Aorta (tissue), 5 donors: ENCODE results near the gene PPARGC1A. TPM values are rescaled to one million over a fixed set of nuclear protein-coding genes. Genes with fewer than 3 reads are reported as not detected.
A peak's percentile ranks its signal among the peaks of the same experiment; 100 is the strongest.

Source experiments
- ATAC-seq: fragments of 200-7000 bp; cut with Tn5 transposase; one replicate; pipeline ENCODE4 v1.9.1; 2022; ENCODE audit warnings: moderate library complexity; ENCODE audit not compliant: low FRiP score
- DNase-seq, 2 donors: peaks; one replicate each; pipeline ENCODE4 v3.0.0-alpha.2; 2020
- H3K27ac ChIP-seq, 2 donors: one replicate each; pipeline ENCODE4 v1.5.1; 2013; ENCODE audit warnings: low read length in 2 of 2, mild to moderate bottlenecking in 2 of 2, moderate library complexity in 2 of 2, control low read depth in 1 of 2, inconsistent platforms in 1 of 2, low read depth in 1 of 2
- H3K27me3 ChIP-seq, 2 donors: one replicate each; pipeline ENCODE4 v1.6.1; 2013; ENCODE audit warnings: control low read depth in 1 of 2, low read length in 1 of 2, mild to moderate bottlenecking in 1 of 2, moderate library complexity in 1 of 2; ENCODE audit not compliant: insufficient read depth in 2 of 2, control insufficient read depth in 1 of 2
- H3K36me3 ChIP-seq, 2 donors: one replicate each; pipeline ENCODE4 v1.6.1; 2013; ENCODE audit warnings: control low read depth in 1 of 2, low read length in 1 of 2, mild to moderate bottlenecking in 1 of 2; ENCODE audit not compliant: insufficient read depth in 2 of 2, control insufficient read depth in 1 of 2
- H3K4me1 ChIP-seq, 2 donors: one replicate each; pipeline ENCODE4 v1.6.1; 2013; ENCODE audit warnings: low read length in 2 of 2, control low read depth in 1 of 2, mild to moderate bottlenecking in 1 of 2, moderate library complexity in 1 of 2; ENCODE audit not compliant: insufficient read depth in 2 of 2, control insufficient read depth in 1 of 2
- H3K4me3 ChIP-seq, 2 donors: one replicate each; pipeline ENCODE4 v1.5.1; 2013; ENCODE audit warnings: low read length in 2 of 2, control low read depth in 1 of 2, mild to moderate bottlenecking in 1 of 2
- H3K9me3 ChIP-seq: one replicate; pipeline ENCODE4 v1.6.1; 2013; ENCODE audit warnings: mild to moderate bottlenecking, low read length; ENCODE audit not compliant: control insufficient read depth
- WGBS, 2 donors: extraction: QIAGEN DNeasy Blood & Tissue Kit; methylation state at CpG; one replicate each; pipeline ENCODE4 v1.1.7; 2013; 5-methylcytosine and 5-hydroxymethylcytosine counted together
- intact Hi-C, 2 donors: fragments of 100-400 bp; cut with DNase I; formaldehyde crosslinking; loops; one replicate each; pipeline versions ENCODE4 v1.14.2 to v1.15.0; 2022
- polyA plus RNA-seq, 2 donors: library from polyadenylated mRNA; stranded (reverse); fragments of 200-250 nt; gene quantifications; one replicate each; pipeline ENCODE4 v1.2.3, GENCODE V29; 2013
- total RNA-seq, 2 donors: library from RNA; stranded (reverse); fragmentation: NEBNext Ultra II Directional; extraction: Animal tissue kit (Norgen Biotek cat#: 25700); gene quantifications; one replicate each; pipeline ENCODE4 v1.2.1, GENCODE V29; 2021
- donor health status: healthy with polysubstance abuse.
- donor health status: Bipolar disorder and iron deficiency.
- donor health status: DM: no; HTN: no; CAD: no.
- donor health status: DM: no; HTN: no; CAD: no.
- donor health status: DM: yes; HTN: yes; CAD: no.

Gene PPARGC1A
- total and polyA plus RNA-seq, 4 donors: 0.67 to 3.8 (median 1.9) TPM

- no peak overlapping the region for H3K4me3 ChIP-seq
- H3K27ac ChIP-seq: no peak overlapping the region
- no peaks in the 10 kb centered on the region for H3K9me3 ChIP-seq
- ATAC-seq (no peak), DNase-seq (no peak)
- no peaks in the 10 kb centered on the region for H3K4me1 ChIP-seq
- no peaks in the 10 kb centered on the region for H3K36me3 ChIP-seq
- intact Hi-C loops: no loop called here
- 48 to 57% methylated on average over 5 of the region's 5 CpGs for WGBS, 2 donors
- H3K27me3 ChIP-seq: no peaks in the 10 kb centered on the region
Observed at GRCh38 chr4:23805450-23805851, 84.4 kb downstream of the PPARGC1A start.

- intact Hi-C loops: no loop called here
Observed at GRCh38 chr4:23789762-23790161, 100.1 kb downstream of the PPARGC1A start.

GRCh38 chr4:23788460-23788859 is 101.4 kb downstream of the PPARGC1A start:
- intact Hi-C loops: no loop called here
- ATAC-seq (no peak), DNase-seq (no peak)
- no peaks in the 10 kb centered on the region for H3K36me3 ChIP-seq
- H3K9me3 ChIP-seq: no peaks in the 10 kb centered on the region
- no peaks in the 10 kb centered on the region for H3K27me3 ChIP-seq
- H3K4me1 ChIP-seq: no peaks in the 10 kb centered on the region
- no peak overlapping the region for H3K27ac ChIP-seq
- H3K4me3 ChIP-seq: no peak overlapping the region
- WGBS, 2 donors: 40 to 45% methylated on average over 5 of the region's 5 CpGs

More at GRCh38 chr4:23789762-23790161, 100.1 kb downstream of the PPARGC1A start:
- 39 to 40% methylated on average over 5 of the region's 5 CpGs for WGBS, 2 donors
- no peaks in the 10 kb centered on the region for H3K9me3 ChIP-seq
- DNase-seq (peak; percentile 64 to 80), ATAC-seq (no peak)
- H3K4me3 ChIP-seq: no peak overlapping the region
- H3K27me3 ChIP-seq: no peaks in the 10 kb centered on the region
- H3K27ac ChIP-seq: no peak overlapping the region
- H3K36me3 ChIP-seq: no peaks in the 10 kb centered on the region
- H3K4me1 ChIP-seq: no peaks in the 10 kb centered on the region

GRCh38 chr4:23788027-23788426 is 101.8 kb downstream of the PPARGC1A start:
- Histone ChIP-seq H3K27me3 (no peaks in the 10 kb centered on the region), H3K27ac (no peak overlapping the region), H3K9me3 (no peaks in the 10 kb centered on the region), H3K36me3 (no peaks in the 10 kb centered on the region), H3K4me3 (no peak overlapping the region), H3K4me1 (no peaks in the 10 kb centered on the region)
- no peak for ATAC-seq
- intact Hi-C loops: no loop called here
- WGBS, 2 donors: 89 to 94% methylated on average over 3 of the region's 3 CpGs
- DNase-seq: no peak

GRCh38 chr4:23782778-23783437 is 106.9 kb downstream of the PPARGC1A start:
- Histone ChIP-seq H3K9me3 (no peaks in the 10 kb centered on the region), H3K27me3 (no peaks in the 10 kb centered on the region), H3K4me1 (no peaks in the 10 kb centered on the region), H3K36me3 (no peaks in the 10 kb centered on the region), H3K4me3 (no peak overlapping the region), H3K27ac (no peak overlapping the region)
- WGBS, 2 donors: 63 to 69% methylated on average over 6 of the region's 6 CpGs
- intact Hi-C loops: no loop called here
- DNase-seq (no peak), ATAC-seq (no peak)

GRCh38 chr4:23779839-23780238 is 110.0 kb downstream of the PPARGC1A start:
- H3K36me3 ChIP-seq: no peaks in the 10 kb centered on the region
- ATAC-seq: no peak
- H3K4me1 ChIP-seq: no peaks in the 10 kb centered on the region
- no peaks in the 10 kb centered on the region for H3K27me3 ChIP-seq
- no peak overlapping the region for H3K4me3 ChIP-seq
- no peaks in the 10 kb centered on the region for H3K9me3 ChIP-seq
- H3K27ac ChIP-seq: no peak overlapping the region
- 67 to 73% methylated on average over 7 of the region's 7 CpGs for WGBS, 2 donors
- intact Hi-C loops: no loop called here
- no peak for DNase-seq

GRCh38 chr4:23779422-23779821 is 110.4 kb downstream of the PPARGC1A start:
- intact Hi-C loops: no loop called here

GRCh38 chr4:23775694-23776093 is 114.2 kb downstream of the PPARGC1A start:
- H3K36me3 ChIP-seq: no peaks in the 10 kb centered on the region
- DNase-seq (no peak), ATAC-seq (no peak)
- no peaks in the 10 kb centered on the region for H3K27me3 ChIP-seq
- no peak overlapping the region for H3K4me3 ChIP-seq
- H3K27ac ChIP-seq: no peak overlapping the region
- no peaks in the 10 kb centered on the region for H3K4me1 ChIP-seq
- intact Hi-C loops: no loop called here
- no peaks in the 10 kb centered on the region for H3K9me3 ChIP-seq

More at GRCh38 chr4:23779422-23779821, 110.4 kb downstream of the PPARGC1A start:
- Histone ChIP-seq H3K4me1 (no peaks in the 10 kb centered on the region), H3K27ac (no peak overlapping the region), H3K27me3 (no peaks in the 10 kb centered on the region), H3K9me3 (no peaks in the 10 kb centered on the region), H3K4me3 (no peak overlapping the region), H3K36me3 (no peaks in the 10 kb centered on the region)
- 67 to 68% methylated on average over 6 of the region's 6 CpGs for WGBS, 2 donors
- no peak for DNase-seq
- no peak for ATAC-seq

GRCh38 chr4:23774909-23775308 is 114.9 kb downstream of the PPARGC1A start:
- H3K27ac ChIP-seq: no peak overlapping the region
- ATAC-seq: no peak

More at GRCh38 chr4:23774909-23775308, 114.9 kb downstream of the PPARGC1A start:
- H3K36me3 ChIP-seq: no peaks in the 10 kb centered on the region
- WGBS, 2 donors: 57 to 60% methylated on average over 5 of the region's 5 CpGs
- H3K4me1 ChIP-seq: no peaks in the 10 kb centered on the region
- H3K27me3 ChIP-seq: no peaks in the 10 kb centered on the region
- DNase-seq: no peak
- no peak overlapping the region for H3K4me3 ChIP-seq
- intact Hi-C loops: no loop called here
- no peaks in the 10 kb centered on the region for H3K9me3 ChIP-seq
